PC-9 (cell line): ENCODE data around the gene DICER1.

Experiments
- EZH2 ChIP-seq: fragments of 200-600 bp; sonication (generic); IDR thresholded peaks from 2 replicates; pipeline ENCODE4 v1.8.0; 2017; ENCODE audit warnings: antibody characterized with exemption, low read depth
- TF ChIP-seq, protein P1 (sequence below): fragments of 200-600 bp; sonication (generic); conservative IDR thresholded peaks from 2 replicates; pipeline ENCODE4 v1.6.1; 2017; ENCODE audit warnings: mixed run types, antibody characterized with exemption, mild to moderate bottlenecking, moderate library complexity

- TF ChIP-seq, protein P1, sequence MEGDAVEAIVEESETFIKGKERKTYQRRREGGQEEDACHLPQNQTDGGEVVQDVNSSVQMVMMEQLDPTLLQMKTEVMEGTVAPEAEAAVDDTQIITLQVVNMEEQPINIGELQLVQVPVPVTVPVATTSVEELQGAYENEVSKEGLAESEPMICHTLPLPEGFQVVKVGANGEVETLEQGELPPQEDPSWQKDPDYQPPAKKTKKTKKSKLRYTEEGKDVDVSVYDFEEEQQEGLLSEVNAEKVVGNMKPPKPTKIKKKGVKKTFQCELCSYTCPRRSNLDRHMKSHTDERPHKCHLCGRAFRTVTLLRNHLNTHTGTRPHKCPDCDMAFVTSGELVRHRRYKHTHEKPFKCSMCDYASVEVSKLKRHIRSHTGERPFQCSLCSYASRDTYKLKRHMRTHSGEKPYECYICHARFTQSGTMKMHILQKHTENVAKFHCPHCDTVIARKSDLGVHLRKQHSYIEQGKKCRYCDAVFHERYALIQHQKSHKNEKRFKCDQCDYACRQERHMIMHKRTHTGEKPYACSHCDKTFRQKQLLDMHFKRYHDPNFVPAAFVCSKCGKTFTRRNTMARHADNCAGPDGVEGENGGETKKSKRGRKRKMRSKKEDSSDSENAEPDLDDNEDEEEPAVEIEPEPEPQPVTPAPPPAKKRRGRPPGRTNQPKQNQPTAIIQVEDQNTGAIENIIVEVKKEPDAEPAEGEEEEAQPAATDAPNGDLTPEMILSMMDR, result no peak
- no peak for TF ChIP-seq EZH2
Observed at GRCh38 chr14:95157327-95158189, at the start of gene DICER1.
